Activated gamma-delta T cell (primary cell): ENCODE results near the gene ANKRD23.
"Not testable (repeated sequence)": the region's sequence is repeated elsewhere in the genome, so short reads cannot be mapped to it uniquely, and the experiment has no call there.

ENCODE experiments used
- DNase-seq: peaks from one replicate; lab custom pipeline; 2025; lab: John Stamatoyannopoulos, UW

The ANKRD23 gene

GRCh38 chr2:96816127-96816835 is 27.5 kb downstream of the ANKRD23 start, which contains the start of gene CNNM3:
CNNM3 (plus strand) TSS chr2:96816268; CDS start chr2:96816278, 10 bp downstream.
- DNase-seq = peak; percentile 97

DNA sequence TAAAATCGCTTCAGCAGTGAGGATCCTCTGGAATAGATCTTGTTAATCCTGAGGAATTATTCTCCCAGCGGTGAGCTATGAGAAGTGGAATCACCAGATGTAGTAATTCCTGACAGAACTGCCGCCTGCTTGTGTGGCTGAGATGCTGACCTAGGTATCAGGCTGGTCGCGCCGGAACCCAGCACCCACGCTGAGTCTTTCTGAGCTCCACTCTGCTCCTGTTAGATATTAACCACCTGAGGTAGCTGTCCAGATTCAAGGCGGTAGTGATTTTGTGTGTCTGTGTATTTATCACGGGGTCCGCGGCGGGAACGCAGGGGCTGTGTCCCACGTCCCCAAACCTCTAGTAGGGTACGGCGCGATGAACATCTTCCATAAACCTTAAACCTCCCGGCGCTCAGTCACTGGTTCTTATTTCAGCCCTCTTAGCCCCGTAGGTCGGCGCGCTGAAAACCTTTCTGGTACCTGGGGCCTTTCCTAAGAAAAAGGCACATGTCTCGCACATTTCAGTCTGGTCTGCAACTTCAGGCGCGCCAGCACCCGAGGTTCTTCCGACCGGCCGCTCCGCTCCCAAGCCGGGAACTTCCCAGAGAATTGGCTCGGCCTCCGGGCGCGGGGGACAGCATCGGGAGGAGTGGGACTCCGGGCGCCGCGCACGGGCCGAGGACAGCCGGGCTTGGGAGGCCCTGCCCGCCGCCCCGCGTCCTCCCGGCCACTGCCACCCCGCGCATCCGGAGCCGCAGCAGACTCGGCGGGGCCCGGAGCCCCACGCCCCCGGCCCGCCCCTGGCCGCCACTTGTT is 28.3 kb downstream of the ANKRD23 start:
- DNase-seq = no peak

DNA sequence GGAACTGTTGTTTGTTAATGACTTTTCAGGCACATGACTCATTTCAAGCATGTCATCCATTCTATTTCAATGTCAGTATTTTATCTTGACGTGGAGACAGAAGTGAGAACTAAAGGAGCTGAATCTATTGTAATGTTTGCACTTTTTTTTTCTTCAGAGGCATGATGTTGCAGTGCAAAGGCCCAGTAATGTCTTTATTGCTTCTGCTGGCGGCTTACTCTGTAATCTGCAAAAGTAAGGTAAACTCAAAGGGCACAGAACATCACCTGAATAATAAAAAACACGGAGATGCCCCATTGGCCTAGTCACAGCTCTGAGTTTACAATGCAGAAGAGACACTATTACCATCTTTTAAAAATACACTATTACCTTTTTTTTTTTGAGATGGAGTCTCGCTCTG is 30.2 kb downstream of the ANKRD23 start:
- no peak for DNase-seq

- DNase-seq = no peak
Observed at GRCh38 chr2:96811917-96812316, 31.9 kb downstream of the ANKRD23 start.

GRCh38 chr2:96810783-96811192 is 33.0 kb downstream of the ANKRD23 start:
- no peak for DNase-seq

GRCh38 chr2:96809951-96810782 is 33.7 kb downstream of the ANKRD23 start:
- DNase-seq = no peak

GRCh38 chr2:96809216-96809882 is 34.5 kb downstream of the ANKRD23 start:
- DNase-seq = no peak

DNA sequence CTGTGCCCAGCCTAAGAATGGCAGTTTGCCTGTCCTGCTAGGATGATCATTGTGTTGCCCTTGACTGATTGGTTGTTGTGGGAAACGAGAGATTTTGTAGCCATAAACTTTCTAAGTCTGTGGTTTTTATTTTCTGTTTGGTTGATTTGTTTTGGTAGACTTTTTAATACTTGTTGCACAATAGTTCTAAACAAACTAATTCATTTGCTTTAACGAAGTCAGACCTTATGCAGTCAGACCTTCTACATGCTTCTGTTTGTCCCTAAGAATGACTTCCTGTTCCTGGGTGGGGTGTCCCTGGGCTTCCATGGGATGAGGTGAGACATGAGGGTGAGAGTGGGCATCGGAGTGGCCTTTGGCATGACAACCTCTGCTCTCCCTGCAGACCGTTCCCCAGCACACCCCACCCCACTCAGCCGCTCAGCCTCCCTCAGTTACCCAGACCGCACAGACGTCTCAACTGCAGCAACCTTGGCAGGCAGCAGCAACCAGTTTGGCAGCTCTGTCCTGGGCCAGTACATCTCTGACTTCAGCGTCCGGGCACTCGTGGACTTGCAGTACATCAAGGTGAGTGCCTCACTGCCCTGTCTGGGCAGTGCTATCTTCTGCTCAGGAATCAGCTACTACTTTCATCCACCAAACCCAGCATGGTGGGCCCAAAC is 35.5 kb downstream of the ANKRD23 start:
- no peak for DNase-seq

DNA sequence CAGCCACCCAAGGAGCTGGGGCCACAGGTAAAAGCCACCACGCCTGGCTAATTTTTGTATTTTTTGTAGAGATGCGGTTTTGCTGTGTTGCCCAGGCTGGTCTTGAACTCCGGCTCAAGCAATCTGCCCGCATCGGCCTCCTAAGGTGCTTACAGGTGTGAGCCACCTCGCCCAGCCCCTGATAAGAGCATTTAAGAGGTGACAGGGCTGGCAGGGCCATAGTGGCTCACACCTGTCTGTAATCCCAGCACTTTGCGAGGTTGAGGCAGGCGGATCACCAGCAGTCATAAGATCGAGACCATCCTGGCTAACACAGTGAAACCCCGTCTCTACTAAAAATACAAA is 36.7 kb downstream of the ANKRD23 start:
- DNase-seq = no peak

DNA sequence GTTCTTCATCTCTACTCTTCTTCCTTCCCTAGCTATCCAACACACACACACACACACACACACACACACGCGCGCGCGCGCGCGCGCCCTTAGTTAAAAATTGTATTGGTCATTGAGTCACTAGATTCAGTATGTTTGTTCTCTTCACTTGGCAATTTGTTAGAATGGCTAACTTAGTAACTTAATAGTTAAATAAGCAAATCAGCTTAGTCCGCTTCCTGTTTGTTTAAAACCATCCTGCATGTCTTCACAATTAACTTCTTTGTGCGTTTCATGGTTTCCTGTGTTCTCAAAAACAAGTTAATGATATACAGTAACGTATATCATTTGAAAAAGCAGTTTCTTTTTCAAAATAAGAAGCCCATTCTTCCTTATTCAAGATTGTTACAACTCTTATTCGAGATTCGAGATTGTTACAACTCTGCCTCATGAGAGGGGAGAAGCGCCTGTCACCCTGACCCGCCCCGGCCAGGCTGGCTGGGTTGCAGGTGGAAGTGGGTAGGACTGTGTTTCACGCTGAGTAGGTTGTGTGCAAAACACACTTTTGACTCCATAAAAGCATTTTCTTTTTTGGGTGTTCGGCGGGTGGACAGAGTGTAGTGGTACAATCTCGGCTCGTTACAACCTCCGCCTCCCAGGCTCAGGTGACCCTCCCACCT is 37.2 kb downstream of the ANKRD23 start:
- peak; percentile 41 for DNase-seq

DNA sequence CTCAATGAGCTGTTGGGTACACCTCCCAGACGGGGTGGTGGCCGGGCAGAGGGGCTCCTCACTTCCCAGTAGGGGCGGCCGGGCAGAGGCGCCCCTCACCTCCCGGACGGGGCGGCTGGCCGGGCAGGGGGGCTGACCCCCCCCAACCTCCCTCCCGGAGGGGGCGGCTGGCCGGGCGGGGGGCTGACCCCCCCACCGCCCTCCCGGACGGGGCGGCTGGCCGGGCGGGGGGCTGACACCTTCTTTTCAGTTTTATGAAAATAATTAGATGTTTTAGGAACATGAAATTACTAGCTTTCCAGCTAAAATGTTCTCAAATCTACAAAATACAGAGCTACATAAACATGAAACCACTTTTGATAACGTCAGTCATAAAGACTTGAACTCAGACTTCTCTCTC is 37.9 kb downstream of the ANKRD23 start:
- DNase-seq = not testable (repeated sequence)

- no peak for DNase-seq
Observed at GRCh38 chr2:96804986-96805385, 38.8 kb downstream of the ANKRD23 start.

DNA sequence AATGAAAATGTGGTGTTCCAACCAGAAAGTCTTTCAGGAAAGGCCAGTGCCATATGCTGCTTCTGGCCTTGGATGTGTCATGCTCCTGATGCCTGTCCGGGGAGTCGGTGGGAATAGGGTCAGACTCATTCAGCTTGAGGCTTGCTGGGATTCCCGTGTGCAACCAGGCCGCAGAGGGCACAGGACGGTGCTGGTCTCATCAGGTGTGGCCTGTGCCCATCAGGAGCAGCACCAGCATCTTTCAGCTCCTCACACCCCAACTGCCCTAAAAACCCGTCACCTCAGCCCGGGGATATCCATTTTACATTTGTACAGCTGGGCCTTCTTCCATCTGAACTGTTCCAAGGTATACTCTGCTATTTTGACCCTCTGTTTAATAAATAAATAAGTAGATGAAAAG is 41.1 kb downstream of the ANKRD23 start:
- no peak for DNase-seq

DNA sequence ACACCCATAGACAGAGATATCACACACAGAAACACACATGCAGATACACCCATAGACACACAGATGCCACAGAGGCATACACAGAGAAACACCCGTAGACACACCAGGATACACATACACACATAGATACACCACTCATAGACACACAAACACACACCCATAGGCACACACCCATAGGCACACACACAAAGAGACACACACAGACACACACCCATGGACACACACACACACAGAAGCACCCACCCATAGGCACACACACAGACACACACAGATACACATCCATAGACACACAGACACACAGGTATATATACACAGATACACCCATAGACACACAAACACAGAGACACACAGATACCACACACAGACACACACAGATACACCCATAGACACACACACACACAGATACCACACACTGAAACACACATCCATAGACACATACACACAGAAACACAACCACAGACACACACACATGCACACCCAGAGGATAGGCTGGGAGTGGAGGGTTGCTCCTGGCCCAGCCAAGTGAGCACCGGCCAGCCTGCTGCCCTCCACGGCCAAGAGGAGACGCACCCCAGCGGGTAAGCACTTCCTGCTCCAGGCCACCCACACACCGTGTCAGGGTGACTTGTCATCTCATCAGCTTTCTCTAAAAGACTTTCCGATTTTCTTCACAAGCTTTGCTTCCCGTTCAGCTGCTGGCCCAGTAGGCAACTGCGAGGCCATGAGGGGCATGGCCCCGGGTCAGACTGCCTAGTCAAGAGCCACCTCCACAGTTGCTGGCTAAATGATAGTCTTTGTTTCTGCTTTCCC is 41.8 kb downstream of the ANKRD23 start:
- peak; percentile 12 for DNase-seq

DNA sequence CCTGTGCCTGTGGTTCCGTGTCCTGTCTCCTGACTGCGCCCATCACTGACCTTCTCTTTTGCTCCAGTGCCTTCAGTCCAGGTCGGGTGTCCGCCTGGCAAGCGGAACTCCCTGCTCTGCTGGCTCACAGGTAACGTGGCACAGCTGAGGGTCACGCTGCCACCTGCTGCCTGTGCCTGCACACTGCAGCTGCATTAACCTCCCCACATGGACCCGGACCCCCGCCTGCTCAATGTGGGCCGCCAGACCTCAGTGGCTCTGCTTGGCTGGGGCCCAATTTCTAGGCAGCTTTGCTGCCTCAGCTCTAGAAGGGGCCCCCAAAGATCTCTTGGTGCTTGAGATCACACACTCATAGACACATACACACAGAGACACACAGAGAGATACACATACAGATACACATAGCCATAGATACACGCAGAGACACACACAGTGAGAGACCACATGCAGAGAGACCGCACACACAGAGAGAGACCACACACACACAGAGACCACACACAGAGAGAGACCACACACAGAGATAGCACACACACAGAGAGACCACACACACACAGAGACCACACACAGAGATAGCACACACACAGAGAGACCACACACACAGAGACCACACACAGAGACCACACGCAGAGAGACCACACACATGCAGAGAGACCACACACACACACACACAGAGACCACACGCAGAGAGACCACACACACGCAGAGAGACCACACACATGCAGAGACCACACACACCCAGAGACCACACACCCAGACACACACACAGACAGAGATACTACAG is 42.6 kb downstream of the ANKRD23 start:
- peak; percentile 25 for DNase-seq

- DNase-seq = no peak
Observed at GRCh38 chr2:96800061-96801004, 43.5 kb downstream of the ANKRD23 start.

DNA sequence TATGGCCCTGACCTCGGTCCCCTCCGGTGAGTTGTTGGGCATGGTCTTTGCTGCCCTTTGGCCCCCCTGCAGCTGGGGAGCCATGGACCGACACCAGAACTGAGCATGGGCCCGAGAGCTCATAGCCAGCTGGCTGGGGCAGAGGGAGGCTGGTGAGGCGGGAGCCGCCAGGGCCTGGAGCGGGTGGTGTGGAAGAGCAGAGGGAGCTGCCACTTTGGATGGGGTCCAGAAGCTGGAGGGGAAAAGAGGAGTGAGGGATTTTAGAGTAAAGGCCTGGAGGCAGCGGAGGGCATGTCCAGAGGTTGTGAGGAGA is 44.2 kb downstream of the ANKRD23 start:
- no peak for DNase-seq
